HG02981 (cell line): ENCODE results near the gene SNX9.
"Not testable (repeated sequence)": the region's sequence is repeated elsewhere in the genome, so short reads cannot be mapped to it uniquely, and the experiment has no call there.

Experiments used
- ATAC-seq: cut with Tn5 transposase; IDR thresholded peaks from one replicate; pipeline ENCODE4 v1.9.1; 2021; ENCODE audit warnings: mild to moderate bottlenecking, moderate library complexity; ENCODE audit not compliant: unreplicated experiment

SNX9 gene

DNA sequence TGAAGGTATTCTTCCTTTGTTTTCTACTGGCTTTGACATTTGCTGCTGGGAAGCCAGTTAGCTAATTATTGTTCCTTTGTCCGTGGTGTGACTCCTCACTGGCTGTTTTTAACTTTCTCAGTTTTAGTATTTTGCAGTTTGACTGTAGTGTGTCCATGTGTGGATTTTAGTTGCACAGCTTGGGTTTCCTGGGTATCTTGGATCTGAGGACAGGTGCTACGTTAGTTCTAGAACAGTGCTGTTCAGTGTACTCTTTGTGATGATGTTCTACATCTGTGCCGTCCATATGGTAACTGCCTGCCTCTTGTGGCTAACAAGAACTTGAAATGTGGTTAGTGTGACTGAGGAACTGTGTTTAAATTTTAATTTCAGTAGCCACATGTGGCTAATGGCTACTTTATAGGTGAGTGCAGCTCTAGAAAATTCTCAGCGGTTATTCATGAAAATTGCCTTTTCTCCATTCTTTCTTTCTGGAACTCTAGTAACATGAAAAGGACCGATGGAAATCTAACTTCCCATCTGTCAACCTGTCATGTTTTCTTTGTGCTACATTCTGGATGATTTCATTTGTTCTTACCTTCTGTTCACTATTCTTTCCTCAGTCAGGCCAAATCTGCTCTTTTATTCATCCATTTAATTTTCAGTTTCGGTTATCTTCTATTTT is 7.4 kb downstream of the SNX9 start:
- peak; percentile 96 for ATAC-seq

DNA sequence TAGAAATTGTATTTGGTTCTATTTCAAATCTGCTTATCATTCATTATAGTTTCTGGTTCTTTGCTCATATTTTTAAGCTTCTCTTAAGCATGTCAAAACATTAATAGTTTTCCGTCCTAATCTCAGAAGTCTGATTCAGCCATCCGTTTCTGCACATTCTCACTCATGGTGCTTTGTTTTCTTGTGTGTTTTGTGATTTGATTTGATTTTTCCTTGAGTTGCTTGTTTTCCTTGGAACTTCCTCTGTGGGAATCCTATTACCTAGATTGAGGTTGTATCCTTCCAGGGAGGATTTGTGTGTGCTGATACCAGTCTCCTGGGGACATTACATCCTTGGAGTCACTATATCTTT is 7.9 kb downstream of the SNX9 start:
- ATAC-seq: no peak

DNA sequence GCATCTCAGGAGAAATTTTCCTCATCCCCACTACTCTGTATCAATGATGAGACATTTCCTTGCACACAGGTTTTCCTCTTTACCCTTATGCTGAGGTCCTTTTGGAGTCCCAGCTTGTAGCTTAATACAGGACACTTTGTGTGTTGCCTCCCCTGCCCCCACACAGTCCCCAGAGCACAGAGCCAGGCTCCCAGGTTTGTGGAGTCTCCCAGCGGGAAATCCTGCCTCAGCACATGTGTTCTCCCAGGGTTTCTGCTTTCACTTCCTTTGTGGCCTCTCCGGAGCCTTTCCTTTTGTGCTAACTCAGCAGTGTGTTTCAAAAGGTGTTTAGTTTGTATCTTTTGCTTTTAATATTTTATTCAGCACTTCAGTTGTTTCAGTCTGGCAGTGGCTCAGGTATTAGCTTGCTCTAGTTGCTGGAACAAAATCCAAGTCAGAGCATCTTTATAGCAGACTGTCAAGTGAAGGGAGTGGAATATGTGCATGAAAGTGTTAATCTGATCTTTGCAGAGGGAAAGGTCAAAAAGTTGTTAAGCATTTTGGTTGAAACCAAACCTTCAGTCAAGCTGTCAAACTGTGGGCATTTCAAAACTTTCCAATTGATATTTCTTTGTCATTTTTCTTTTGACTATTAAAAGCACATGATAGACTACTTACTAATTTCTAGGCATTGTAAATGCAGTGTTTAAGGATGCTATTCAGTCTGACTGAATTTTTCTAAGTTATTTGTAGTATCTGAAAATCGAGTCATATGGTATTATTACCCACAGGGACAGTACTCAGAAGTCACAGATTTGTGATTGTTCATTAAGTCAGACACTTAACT is 8.6 kb downstream of the SNX9 start:
- no peak for ATAC-seq

DNA sequence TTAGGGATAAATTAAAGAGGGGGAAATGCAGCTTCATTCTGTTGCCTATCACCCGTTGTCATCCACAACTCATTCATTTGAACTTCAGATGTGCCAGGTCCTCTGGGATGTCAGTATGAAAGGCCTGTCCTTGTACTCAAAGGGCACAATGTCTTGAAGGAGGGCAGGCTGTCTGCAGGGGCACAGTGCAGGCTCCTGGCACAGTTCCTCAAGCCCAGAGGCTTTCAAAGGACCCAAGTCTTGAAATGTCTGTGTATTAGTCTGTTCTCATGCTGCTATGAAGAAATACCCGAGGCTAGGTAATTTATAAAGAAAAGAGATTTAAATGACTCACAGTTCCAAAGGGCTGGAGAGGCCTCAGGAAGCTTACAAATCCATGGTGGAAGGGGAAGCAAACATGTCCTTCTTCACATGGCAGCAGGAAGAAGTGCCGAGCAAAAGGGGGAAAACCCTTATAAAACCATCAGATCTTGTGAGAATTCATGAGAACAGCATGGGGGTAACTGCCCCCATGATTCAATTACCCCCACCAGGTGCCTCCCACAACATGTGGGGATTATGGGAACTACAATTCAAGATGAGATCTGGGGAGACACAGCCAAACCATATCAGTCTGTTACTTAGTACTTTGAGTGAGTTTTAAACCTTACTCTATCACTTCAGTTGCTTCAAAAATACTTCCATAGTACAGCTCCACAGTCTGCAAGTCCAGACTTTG is 9.4 kb downstream of the SNX9 start:
- ATAC-seq: no peak

DNA sequence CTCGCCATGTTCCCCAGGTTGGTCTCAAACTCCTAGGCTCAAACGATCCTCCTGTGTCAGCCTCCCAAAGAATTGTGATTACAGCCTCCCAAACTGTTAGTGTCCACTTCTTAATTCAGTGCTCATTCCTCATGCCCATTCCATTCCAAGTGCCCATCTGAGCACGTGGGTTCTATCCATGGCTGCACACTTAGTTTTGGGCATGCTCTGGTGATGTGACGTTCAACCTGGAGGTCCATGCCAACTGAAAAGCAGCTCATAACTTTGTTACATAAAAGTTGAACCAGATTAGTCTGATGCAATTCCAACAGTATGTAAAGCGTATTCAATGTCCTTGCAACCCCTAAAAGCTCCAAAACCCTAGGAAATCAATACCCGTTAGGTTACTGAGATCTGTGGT is 11.5 kb downstream of the SNX9 start:
- ATAC-seq: no peak

DNA sequence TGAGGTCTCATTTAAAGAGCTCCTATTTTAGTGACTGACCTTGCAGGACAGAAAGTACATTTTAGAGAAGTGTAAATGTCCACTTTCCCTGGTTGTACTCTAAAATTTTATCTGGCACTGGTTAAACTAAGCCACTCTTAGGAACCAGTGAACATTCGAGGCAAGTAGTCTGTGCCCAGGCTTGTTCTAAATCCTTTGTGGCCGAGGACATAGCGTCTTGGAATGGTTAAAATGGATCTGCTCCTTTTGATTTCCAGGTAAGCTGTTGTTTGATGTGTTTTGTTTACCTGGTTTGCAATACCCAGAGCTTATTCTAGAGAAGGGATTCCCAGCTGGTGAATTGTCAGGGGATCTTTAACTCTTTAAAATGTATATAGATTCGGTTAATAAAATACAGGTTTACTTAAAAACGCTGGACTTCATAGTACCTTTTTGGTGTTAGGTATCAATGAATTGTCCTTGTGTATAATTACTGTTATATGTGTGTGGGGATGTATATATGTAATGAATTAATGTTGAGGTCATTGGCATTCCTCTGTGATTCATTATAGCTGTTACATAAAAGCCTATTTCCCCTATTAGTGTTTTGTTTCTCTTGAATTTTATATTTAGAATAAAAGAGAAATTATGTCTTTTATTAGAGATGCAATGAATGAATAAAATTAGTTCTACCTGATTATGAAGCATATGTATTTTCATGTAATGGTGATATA is 15.8 kb downstream of the SNX9 start:
- ATAC-seq: no peak

DNA sequence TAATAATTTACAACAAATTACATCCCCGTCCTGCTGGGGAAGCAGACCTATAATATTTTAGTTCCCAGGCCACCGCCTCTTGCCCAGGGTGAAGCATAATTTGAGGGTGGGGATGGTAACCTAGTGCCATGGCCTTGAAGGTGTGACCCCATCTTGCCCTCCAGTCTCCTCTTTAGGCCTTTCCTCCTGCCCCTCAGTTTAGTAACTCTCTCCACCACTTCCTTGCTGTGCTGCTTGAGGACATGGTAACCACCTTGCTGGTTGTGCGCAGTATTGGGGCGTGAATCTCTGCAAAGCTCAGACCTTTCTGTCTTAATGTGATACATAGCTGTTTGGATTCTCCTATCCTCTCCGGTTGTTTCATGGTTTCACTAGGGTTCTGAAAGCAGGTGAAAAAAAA is 16.6 kb downstream of the SNX9 start:
- ATAC-seq: no peak

DNA sequence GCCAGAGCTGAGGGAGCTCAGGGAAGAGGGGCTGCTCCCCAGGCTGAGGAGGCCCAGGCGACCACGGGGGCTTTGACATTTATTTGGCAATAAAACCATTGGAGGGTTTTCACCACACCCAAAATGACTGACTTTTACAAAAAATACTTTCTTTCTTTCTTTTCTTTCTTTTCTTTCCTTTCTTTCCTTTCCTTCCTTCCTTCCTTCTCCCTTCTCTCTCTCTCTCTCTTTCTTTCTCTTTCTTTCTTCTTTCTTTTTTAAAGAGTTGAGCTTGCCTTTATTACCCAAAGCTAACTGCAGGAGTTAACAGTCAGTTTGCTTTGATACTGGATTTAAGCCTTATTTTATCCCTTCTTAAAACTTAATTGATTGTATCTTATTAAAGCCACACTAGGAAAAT is 17.2 kb downstream of the SNX9 start:
- ATAC-seq: no peak

DNA sequence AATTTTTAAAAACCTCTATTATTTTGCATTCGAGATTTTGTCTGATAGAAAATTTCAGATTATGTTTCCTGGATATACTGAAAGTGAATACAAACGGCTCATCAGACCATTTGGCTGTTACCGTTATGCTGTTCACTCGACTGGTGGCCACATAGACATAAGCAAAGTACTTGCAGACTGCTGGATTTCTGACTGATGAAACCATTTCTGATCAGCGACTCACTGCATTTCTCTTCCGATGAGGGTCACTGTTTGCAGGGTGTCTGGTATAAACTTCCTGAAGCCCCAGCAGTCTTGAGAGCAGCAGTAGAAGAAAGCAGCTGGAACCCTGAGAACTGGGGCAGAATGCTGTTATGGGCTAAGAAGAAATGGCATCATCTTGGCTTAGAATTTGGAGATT is 17.7 kb downstream of the SNX9 start:
- no peak for ATAC-seq

DNA sequence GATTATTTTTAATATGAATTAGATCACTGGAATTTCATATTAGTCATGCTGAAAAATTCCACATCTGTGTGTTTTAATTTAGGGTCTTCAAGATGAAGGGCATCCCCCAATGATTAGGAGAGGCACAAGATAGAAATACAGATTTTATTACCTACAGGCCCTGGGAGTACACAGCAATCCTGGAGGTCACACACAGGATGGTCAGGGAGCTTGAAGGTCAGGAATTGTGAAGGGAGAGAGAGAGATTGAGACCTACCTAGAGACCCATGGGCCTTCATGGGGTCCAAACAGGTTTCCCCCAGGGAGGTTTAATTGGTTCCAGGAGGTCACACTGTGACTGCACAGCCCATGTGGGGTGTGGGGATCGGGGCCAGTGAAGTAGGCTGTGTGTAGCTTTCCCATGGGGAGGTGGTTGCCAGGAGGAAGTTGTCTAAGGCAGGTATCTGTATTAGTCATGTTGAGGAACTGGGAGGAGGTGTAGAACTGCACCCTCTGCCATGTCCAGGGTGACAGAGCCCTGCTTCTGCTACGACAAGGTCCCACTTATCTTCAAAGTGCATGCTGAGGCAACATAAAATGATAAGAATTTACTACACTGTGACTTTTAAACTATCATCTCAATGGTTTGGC is 18.3 kb downstream of the SNX9 start:
- peak; percentile 91 for ATAC-seq

DNA sequence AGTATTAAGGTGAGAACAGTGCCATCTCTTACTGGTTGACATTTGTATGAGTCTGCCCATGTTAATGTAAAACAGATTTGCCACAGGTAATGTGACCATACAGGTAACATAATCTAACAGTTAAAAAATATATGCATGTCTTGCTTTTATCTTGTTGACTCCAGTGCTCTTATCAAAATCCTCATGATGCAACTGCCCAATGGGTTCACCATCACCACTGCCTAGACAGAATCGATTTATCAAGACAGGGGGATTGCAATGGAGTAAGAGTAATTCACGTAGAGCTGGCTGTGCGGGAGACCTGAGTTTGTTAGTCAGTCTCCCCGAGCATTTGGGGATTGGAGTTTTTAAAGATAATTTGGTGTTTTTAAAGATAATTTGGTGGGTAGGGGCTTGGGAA is 19.2 kb downstream of the SNX9 start:
- no peak for ATAC-seq

DNA sequence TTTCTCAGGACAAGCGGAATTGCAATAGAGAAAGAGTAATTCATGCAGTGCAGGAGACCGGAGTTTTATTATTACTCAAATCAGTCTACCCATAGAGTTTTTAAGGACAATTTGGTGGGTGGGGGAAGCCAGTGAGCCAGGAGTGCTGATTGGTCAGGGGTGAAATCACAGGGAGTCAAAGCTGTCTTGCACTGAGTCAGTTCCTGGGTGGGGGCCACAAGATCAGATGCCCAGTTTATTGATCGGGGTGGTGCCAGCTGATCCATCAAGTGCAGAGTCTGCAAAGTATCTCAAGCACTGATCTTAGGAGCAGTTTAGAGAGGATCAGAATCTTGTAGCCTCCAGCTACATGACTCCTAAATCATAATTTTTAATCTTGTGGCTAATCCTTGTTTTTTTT is 21.1 kb downstream of the SNX9 start:
- ATAC-seq: not testable (repeated sequence)

DNA sequence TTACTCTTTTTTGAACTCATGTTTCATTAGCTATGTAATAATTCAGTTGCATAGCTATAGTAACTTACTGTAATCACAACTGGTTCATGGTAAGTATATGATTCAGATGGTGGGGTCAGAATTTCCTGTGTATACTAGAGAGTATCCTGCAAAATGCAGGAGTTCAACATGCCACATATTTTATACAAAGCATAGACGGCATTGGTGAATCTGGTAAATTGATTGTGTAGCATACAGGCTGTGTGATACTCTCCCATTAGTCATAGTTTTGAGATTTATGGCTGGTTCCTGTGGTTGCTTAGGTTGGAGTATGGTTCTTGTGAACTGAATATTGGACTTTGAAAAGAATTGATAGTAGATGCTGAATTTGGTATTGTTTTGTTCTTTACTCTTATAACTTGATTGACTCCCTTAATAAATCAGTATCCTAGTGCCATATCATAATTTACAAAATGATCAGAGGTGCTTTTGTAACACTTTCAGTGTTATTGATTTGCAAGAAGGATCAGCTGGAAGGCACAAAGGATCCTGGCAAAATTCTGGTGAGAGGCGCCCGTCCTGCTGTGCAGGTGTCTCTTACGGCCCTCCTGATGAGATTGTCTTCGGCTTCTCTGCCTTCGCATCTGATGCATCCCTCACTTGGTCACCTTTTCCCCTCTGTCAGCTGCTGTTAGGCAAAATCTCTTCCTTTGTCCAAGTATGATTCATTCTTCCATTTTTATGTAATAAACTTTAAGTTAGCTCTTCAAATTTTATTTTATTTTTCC is 22.6 kb downstream of the SNX9 start:
- ATAC-seq: no peak

DNA sequence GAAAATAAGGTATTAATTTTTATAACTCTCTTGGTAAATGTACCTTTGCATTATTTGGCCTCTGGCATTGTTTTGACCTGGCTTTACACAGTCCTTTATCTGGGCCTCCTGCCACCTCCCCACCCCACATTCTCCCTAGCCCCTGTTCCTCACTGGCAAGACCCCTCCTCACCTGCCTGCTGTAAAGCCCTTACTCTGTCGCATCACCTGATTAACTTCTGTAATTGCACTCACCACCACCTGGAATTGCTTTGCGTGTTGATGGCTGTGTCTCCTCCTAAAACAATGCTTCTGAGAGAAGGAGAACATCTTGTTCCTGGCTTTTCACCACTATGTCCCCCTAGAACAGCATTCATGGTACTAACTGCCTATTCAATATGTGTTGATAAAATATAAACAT is 24.8 kb downstream of the SNX9 start:
- ATAC-seq: no peak

DNA sequence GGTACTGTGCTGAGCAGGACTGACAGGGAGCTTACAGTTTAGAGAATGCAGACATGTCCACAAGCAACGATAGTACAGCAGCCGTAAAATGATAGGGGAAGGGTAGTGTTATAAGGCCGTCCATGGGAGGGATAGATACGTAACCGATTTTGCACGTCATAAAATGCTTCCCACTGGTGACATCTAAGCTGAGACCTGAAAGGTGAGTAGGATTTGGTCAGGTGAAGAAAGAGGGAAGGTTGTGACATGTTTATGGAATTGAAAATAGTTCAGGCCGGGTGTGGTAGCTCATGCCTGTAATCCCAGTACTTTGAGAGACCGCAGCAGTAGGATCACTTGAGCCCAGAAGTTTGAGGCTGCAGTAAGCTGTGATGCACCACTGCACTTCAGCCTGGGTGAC is 25.6 kb downstream of the SNX9 start:
- no peak for ATAC-seq

DNA sequence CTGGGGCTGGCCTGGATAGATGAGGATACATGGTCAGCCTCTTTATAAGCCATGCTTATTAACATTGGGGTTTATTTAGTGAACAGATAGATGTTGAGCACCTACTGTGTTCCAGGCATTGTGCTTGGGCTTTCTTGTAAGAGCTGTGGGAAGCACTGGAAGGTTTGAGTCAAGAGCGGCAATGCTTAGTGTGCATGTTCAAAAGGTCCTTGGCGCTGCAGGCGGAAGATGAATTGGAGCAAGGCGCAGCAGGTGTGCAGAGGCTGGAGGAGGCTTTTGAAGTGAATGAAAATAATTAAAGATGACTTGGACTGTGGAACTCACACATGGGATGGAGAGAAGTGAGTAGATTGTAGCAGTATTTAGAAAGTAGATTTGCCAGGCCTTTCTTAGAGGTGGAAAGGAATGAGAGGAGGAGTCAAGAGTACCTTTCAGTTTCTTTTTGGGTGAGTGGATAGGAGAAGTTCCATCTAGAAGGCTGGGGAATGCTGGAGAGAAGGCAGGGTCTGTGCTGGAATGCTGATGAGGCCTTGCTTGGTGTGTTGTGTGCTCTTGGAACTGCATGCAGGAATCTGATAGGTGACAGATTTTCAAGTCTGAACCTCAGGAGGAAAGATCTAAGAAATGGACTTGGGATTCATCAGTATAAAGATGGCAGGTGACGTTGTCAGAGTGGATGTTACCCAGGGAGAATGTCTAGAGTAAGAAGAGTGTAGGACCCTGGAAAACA is 26.4 kb downstream of the SNX9 start:
- no peak for ATAC-seq

DNA sequence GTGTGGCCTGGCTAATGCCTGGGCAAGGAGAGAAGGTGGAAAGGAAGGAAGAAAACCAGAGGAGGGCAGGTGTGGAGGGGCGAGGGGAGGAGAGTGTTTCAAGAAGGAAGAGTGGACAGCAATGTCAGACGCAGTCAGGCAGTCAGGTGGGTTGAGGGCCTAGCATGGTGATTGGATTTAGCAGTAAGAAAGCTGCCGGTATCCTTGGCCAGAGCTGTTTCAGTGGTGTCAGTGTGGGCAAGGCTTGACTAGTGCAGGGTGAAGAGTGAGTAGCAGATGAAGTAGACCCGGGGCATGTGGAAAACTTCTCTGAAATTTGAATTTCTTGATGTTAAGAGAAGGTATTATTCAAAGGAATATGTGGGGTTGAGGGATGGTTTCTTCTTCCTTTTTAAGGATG is 27.0 kb downstream of the SNX9 start:
- ATAC-seq: no peak

DNA sequence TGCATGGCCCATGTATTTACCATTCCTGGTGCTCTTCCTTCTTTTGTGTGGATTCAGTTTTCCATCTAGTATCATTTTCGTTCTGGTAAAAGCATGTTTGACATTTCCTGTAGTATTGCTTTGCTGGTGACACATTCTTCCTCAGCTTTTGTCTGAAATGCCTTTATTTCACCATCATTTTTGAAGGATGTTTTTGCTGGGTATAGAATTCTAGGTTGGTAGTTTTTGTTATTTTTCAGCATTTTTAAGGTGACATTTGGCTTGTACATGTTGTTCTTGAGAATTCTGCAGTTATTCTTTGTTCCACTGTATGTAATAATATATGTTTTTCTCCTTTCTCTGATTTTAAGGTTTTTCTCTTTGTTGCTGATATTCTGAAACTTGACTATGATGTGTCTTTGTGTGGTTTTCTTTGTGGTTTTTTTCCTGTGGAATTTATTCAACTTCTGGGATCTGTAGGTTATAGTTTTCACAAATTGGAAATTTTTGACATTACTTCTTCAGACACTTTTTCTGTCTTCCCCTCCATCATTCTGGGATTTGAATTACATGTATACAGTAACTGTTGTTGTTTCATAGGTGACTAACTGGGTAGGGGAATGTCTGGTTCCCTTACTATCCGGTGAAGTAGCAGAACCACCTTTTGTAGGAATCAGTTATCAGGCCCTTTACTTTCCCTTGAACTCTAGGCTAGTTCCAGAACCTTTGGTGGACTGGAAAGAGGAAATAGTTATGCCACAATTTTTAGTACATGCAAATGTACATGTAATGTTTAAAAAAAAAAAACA is 30.2 kb downstream of the SNX9 start:
- ATAC-seq: no peak
